K562 (cell line): ENCODE measurements around the gene FARP2. TPM values are rescaled to one million over a fixed set of nuclear protein-coding genes. Genes with fewer than 3 reads are reported as not detected.

ENCODE experiments used
- ELF4 ChIP-seq: fragments of 450-650 bp; formaldehyde crosslinking; IDR thresholded peaks from 2 replicates; pipeline ENCODE4 v1.4.0; 2022; ENCODE audit warnings: missing genetic modification characterization
- EZH2 ChIP-seq: IDR thresholded peaks from 2 replicates; pipeline ENCODE4 v1.6.1; 2012; ENCODE audit warnings: low read depth, mild to moderate bottlenecking, inconsistent platforms, low read length, borderline replicate concordance
- GTF2E2 ChIP-seq: fragments of 200-800 bp; sonication (Bioruptor generic); IDR thresholded peaks from 2 replicates; pipeline ENCODE4 v1.6.1; 2016; ENCODE audit warnings: missing genetic modification characterization, missing compliant biosample characterization
- POLR2AphosphoS2 ChIP-seq: IDR thresholded peaks from 2 replicates; pipeline ENCODE4 v1.6.1; 2012; ENCODE audit warnings: low read length, improper control_type of control experiment
- RAD51 ChIP-seq: fragments of 450-650 bp; IDR thresholded peaks from 2 replicates; pipeline ENCODE4 v1.7.1; 2016; ENCODE audit warnings: low read depth, mild to moderate bottlenecking, borderline replicate concordance
- SMARCC2 ChIP-seq: fragments of 450-650 bp; IDR thresholded peaks from 2 replicates; pipeline ENCODE4 v1.6.1; 2017; ENCODE audit warnings: antibody characterized with exemption, moderate library complexity, mild to moderate bottlenecking, low read depth
- SNRNP70 ChIP-seq: fragments of 200-400 bp; formaldehyde crosslinking; optimal IDR thresholded peaks from 2 replicates; pipeline ENCODE3; 2017; ENCODE audit warnings: low read depth, low read length
- polyA plus RNA-seq, 8 experiments: library from polyadenylated mRNA; depleted of rRNA in 4 of 8; stranded (reverse) in 5 of 8; unstranded in 3 of 8; fragments of >200 nt; fragmentation: Nextera tagmentation in 2 of 8; fragmentation: Illumina TruSeq in 1 of 8; extraction: Ambion mirVana in 2 of 8; extraction: Trizol in 1 of 8; gene quantifications; 2 replicates each; pipeline versions ENCODE4 v1.2.1 to v1.2.3, GENCODE V29; 2011 to 2014; ENCODE audit warnings: inconsistent platforms in 1 of 8, missing spikeins in 1 of 8
- total RNA-seq, 7 experiments: library from RNA; depleted of rRNA in 6 of 7; stranded (reverse); fragments of >200 nt in 6 of 7; fragmentation: Illumina TruSeq in 2 of 7; extraction: Trizol in 2 of 7; gene quantifications; 2 replicates each; pipeline versions ENCODE4 v1.2.1 to v1.2.3, GENCODE V29; 2011 to 2021; ENCODE audit warnings: low replicate concordance in 1 of 7
- TF ChIP-seq, protein P1 (sequence below), 2 experiments: IDR thresholded peaks; 2 replicates each; pipeline ENCODE4 v1.6.1; 2011; ENCODE audit warnings: borderline replicate concordance in 1 of 2, control low read depth in 1 of 2, low read depth in 1 of 2, low read length in 1 of 2, mild to moderate bottlenecking in 1 of 2, mixed read lengths in 1 of 2, moderate library complexity in 1 of 2; ENCODE audit not compliant: insufficient read depth in 1 of 2, insufficient read length in 1 of 2, poor library complexity in 1 of 2, severe bottlenecking in 1 of 2; ENCODE audit errors: extremely low read depth in 1 of 2
- TF ChIP-seq, protein P2 (sequence below), 2 experiments: IDR thresholded peaks; 2 replicates each; pipeline ENCODE4 v1.6.1; 2012; ENCODE audit warnings: improper control_type of control experiment in 2 of 2, low read depth in 2 of 2, low read length in 2 of 2, borderline replicate concordance in 1 of 2
- TF ChIP-seq, protein P3 (sequence below): sonication (generic); formaldehyde crosslinking; IDR thresholded peaks from 2 replicates; pipeline ENCODE4 v1.5.0; 2020; ENCODE audit warnings: missing genetic modification reagents
- TF ChIP-seq, protein P4 (sequence below): fragments of 450-650 bp; IDR thresholded peaks from 2 replicates; pipeline ENCODE4 v1.6.1; 2016; ENCODE audit warnings: mild to moderate bottlenecking, moderate library complexity

FARP2 gene
- total and polyA plus RNA-seq, 9 of the 15 experiments (the other 6 are each of a cell fraction or from before 2014, with no cell fraction given), result 4.1 to 38.1 (median 21.1) TPM

- TF ChIP-seq, protein P1, sequence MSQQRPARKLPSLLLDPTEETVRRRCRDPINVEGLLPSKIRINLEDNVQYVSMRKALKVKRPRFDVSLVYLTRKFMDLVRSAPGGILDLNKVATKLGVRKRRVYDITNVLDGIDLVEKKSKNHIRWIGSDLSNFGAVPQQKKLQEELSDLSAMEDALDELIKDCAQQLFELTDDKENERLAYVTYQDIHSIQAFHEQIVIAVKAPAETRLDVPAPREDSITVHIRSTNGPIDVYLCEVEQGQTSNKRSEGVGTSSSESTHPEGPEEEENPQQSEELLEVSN (IDR thresholded peaks at IDR 0.05; ENCODE audit: borderline replicate concordance in 1 of 2, extremely low read depth in 1 of 2, insufficient read depth in 1 of 2, insufficient read length in 1 of 2, low read depth in 1 of 2, low read length in 1 of 2, poor library complexity in 1 of 2, severe bottlenecking in 1 of 2), result peak in 1 of 2 experiments; percentile 49
- TF ChIP-seq ELF4 (CRISPR knock-in tag) (no peak), POLR2AphosphoS2 (no peak), EZH2 (no peak), GTF2E2 (no peak), RAD51 (0 out of 2 replicates have a peak, but pooled peaks have one; percentile 29), SMARCC2 (no peak), SNRNP70 (no peak)
- TF ChIP-seq, protein P2, sequence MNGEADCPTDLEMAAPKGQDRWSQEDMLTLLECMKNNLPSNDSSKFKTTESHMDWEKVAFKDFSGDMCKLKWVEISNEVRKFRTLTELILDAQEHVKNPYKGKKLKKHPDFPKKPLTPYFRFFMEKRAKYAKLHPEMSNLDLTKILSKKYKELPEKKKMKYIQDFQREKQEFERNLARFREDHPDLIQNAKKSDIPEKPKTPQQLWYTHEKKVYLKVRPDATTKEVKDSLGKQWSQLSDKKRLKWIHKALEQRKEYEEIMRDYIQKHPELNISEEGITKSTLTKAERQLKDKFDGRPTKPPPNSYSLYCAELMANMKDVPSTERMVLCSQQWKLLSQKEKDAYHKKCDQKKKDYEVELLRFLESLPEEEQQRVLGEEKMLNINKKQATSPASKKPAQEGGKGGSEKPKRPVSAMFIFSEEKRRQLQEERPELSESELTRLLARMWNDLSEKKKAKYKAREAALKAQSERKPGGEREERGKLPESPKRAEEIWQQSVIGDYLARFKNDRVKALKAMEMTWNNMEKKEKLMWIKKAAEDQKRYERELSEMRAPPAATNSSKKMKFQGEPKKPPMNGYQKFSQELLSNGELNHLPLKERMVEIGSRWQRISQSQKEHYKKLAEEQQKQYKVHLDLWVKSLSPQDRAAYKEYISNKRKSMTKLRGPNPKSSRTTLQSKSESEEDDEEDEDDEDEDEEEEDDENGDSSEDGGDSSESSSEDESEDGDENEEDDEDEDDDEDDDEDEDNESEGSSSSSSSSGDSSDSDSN (IDR thresholded peaks at IDR 0.05; ENCODE audit: borderline replicate concordance in 1 of 2, low read depth in 2 of 2, low read length in 2 of 2), result no peak
- TF ChIP-seq, protein P3, sequence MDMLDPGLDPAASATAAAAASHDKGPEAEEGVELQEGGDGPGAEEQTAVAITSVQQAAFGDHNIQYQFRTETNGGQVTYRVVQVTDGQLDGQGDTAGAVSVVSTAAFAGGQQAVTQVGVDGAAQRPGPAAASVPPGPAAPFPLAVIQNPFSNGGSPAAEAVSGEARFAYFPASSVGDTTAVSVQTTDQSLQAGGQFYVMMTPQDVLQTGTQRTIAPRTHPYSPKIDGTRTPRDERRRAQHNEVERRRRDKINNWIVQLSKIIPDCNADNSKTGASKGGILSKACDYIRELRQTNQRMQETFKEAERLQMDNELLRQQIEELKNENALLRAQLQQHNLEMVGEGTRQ (CRISPR knock-in tag), result peak; percentile 35; the same call in 1 of the 2 replicates
- TF ChIP-seq, protein P4, sequence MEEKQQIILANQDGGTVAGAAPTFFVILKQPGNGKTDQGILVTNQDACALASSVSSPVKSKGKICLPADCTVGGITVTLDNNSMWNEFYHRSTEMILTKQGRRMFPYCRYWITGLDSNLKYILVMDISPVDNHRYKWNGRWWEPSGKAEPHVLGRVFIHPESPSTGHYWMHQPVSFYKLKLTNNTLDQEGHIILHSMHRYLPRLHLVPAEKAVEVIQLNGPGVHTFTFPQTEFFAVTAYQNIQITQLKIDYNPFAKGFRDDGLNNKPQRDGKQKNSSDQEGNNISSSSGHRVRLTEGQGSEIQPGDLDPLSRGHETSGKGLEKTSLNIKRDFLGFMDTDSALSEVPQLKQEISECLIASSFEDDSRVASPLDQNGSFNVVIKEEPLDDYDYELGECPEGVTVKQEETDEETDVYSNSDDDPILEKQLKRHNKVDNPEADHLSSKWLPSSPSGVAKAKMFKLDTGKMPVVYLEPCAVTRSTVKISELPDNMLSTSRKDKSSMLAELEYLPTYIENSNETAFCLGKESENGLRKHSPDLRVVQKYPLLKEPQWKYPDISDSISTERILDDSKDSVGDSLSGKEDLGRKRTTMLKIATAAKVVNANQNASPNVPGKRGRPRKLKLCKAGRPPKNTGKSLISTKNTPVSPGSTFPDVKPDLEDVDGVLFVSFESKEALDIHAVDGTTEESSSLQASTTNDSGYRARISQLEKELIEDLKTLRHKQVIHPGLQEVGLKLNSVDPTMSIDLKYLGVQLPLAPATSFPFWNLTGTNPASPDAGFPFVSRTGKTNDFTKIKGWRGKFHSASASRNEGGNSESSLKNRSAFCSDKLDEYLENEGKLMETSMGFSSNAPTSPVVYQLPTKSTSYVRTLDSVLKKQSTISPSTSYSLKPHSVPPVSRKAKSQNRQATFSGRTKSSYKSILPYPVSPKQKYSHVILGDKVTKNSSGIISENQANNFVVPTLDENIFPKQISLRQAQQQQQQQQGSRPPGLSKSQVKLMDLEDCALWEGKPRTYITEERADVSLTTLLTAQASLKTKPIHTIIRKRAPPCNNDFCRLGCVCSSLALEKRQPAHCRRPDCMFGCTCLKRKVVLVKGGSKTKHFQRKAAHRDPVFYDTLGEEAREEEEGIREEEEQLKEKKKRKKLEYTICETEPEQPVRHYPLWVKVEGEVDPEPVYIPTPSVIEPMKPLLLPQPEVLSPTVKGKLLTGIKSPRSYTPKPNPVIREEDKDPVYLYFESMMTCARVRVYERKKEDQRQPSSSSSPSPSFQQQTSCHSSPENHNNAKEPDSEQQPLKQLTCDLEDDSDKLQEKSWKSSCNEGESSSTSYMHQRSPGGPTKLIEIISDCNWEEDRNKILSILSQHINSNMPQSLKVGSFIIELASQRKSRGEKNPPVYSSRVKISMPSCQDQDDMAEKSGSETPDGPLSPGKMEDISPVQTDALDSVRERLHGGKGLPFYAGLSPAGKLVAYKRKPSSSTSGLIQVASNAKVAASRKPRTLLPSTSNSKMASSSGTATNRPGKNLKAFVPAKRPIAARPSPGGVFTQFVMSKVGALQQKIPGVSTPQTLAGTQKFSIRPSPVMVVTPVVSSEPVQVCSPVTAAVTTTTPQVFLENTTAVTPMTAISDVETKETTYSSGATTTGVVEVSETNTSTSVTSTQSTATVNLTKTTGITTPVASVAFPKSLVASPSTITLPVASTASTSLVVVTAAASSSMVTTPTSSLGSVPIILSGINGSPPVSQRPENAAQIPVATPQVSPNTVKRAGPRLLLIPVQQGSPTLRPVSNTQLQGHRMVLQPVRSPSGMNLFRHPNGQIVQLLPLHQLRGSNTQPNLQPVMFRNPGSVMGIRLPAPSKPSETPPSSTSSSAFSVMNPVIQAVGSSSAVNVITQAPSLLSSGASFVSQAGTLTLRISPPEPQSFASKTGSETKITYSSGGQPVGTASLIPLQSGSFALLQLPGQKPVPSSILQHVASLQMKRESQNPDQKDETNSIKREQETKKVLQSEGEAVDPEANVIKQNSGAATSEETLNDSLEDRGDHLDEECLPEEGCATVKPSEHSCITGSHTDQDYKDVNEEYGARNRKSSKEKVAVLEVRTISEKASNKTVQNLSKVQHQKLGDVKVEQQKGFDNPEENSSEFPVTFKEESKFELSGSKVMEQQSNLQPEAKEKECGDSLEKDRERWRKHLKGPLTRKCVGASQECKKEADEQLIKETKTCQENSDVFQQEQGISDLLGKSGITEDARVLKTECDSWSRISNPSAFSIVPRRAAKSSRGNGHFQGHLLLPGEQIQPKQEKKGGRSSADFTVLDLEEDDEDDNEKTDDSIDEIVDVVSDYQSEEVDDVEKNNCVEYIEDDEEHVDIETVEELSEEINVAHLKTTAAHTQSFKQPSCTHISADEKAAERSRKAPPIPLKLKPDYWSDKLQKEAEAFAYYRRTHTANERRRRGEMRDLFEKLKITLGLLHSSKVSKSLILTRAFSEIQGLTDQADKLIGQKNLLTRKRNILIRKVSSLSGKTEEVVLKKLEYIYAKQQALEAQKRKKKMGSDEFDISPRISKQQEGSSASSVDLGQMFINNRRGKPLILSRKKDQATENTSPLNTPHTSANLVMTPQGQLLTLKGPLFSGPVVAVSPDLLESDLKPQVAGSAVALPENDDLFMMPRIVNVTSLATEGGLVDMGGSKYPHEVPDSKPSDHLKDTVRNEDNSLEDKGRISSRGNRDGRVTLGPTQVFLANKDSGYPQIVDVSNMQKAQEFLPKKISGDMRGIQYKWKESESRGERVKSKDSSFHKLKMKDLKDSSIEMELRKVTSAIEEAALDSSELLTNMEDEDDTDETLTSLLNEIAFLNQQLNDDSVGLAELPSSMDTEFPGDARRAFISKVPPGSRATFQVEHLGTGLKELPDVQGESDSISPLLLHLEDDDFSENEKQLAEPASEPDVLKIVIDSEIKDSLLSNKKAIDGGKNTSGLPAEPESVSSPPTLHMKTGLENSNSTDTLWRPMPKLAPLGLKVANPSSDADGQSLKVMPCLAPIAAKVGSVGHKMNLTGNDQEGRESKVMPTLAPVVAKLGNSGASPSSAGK, result peak; percentile 33; the same call in 1 of the 2 replicates
Observed at GRCh38 chr2:241465543-241465942, 109.5 kb downstream of the FARP2 start (continued).
